HG03045 (cell line): ENCODE results near the gene TPM2.
"Not testable (repeated sequence)": the region's sequence is repeated elsewhere in the genome, so short reads cannot be mapped to it uniquely, and the experiment has no call there.

Experiments used
- ATAC-seq: cut with Tn5 transposase; IDR thresholded peaks from one replicate; pipeline ENCODE4 v1.9.1; 2021; ENCODE audit warnings: mild to moderate bottlenecking, moderate library complexity; ENCODE audit not compliant: unreplicated experiment

Gene TPM2

DNA sequence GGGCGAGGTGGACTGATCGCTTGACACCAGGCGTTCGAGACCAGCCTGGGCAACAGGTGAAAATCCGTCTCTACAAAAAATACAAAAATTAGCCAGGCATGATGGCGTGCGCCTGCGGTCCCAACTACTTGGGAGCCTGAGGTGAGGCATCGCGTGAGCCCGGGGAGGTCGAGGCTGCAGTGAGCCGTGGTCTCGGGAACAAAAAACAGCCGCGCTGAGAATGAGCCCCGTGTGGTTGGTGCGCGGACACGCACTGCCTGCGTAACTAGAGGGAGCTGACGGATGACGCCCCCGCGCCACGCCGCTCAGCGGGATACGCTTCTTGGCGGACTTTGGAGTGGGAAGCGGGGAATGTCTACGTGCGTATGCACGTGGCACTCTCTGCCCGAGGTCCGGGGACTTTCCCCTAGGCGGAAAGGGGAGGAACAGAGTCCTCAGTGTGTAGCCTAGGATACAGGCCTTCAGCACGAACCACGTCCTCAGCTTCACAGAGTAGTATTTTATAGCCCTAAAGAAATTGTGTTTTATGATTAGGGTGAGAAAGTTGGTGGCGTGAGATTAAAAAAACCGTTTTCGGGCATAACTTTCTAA lies 32.1 kb downstream of the TPM2 start, which contains the start of gene RMRP:
Gene RMRP, minus strand, starts transcription at position 474 of the 591 bp plus-strand sequence.
- ATAC-seq, result peak; percentile 85

GRCh38 chr9:35656831-35657545 lies 32.7 kb downstream of the TPM2 start:
- ATAC-seq, result no peak

DNA sequence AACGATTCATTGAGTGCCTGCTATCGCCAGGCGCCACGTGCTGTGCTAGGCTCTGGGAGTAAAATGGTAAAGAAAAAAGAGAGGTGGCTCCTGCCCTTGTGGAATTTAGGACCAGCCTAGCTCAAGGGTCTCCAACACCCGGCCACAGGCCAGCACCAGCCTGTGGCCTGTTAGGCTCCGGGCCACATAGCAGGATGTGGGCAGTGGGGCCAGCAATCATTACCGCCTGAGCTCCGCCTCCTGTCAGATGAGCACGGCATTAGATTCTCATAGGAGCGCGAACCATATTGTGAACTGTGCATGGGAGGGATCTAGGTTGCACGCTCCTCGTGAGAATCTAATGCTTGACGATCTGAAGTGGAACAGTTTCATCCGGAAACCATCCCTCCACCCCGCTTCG lies 33.4 kb downstream of the TPM2 start:
- no peak for ATAC-seq

- no peak for ATAC-seq
These were observed 36.1 kb downstream of the TPM2 start for GRCh38 chr9:35653611-35654010.

DNA sequence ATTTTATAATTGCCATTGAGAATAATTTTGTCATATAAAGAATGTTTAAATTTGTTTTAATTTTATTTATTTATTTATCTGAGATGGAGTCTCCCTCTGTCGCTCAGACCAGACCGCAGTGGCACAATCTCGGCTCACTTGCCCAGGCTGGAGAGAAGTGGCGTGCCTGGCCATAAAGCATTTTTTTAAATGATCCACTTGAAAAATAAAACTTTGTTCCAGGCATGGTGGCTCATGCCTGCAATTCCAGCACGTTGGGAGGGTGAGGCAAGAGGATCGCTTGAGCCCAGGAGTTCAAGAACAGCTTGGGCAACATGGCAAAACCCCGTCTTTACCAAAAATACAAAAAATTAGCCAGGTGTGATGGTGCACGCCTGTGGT lies 36.9 kb downstream of the TPM2 start:
- no peak for ATAC-seq

GRCh38 chr9:35651956-35652828 lies 37.5 kb downstream of the TPM2 start:
- ATAC-seq, result no peak

- ATAC-seq, result no peak
These were observed 39.2 kb downstream of the TPM2 start, which contains the start of gene SIT1 for GRCh38 chr9:35650341-35651158. Gene SIT1 (minus strand): TSS chr9:35650931. CDS start chr9:35650853, 78 bp downstream.

DNA sequence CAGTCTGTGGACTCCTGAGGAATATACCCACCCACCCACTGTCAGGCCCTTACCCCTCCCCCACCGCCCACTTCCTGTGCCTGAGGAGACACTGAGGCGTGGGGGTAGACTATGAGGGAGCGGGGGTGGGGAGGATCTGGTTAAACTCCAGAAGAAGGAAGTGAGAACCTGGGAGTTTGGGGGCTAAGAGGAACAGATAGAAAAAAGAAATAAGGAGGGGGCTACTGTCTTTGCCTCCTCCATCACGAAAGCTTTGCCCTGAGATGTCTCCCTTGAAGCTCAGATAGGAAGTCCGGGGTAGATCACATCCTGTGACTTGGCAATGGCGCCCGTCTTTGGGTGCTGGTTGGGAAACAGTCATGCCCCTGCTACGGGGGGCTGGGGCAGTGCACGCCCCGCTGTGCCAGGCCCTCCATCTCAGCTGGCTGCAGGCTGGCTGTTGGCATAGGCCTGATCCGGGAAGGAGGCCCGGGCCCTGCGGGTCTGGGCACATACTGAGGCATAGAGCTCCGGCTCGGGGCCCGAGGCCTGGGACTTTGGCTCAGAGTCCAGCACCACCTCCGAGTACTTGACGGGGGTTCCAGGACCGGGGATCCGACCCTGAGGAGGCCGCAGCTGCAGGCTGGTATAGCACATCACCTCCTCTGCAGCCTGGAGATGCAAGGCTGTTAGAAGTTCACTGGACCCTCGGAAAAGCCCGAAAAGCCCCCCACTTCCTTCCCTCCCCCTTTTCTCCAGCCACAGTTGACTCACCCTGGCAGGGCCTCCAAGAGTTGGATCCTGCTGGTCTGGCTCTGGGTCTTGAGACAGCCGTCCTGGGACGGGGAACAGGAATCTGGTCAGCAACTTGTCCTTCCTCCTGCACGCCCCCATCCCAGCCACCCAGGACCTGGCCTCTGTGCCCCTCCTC lies 40.0 kb downstream of the TPM2 start:
- no peak for ATAC-seq

GRCh38 chr9:35646533-35647265 lies 43.0 kb downstream of the TPM2 start:
- ATAC-seq, result peak; percentile 81

- ATAC-seq, result peak; percentile 1
These were observed 43.6 kb downstream of the TPM2 start for GRCh38 chr9:35646153-35646532.

GRCh38 chr9:35645736-35646135 lies 44.0 kb downstream of the TPM2 start:
- ATAC-seq, result not testable (repeated sequence)

DNA sequence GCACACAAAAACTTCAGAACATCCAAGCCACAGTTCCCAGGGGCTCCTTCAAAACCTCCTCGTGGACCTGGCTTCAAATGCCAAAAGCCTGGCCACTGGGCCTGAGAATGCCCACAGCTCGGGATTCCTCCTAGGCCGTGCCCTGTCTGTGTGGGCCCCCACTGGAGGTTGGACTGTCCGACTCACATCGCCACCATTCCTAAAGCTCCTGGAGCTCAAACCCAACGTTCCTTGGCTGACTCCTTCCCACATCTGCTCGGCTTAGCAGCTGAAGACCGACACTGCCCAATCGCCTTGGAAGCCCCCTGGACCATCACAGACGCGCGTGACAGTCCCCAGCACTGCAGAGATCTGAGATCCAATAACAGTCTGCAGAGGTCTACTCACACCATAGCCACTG lies 46.7 kb downstream of the TPM2 start:
- ATAC-seq, result no peak

- ATAC-seq, result not testable (repeated sequence)
These were observed 48.2 kb downstream of the TPM2 start for GRCh38 chr9:35641478-35641877.

DNA sequence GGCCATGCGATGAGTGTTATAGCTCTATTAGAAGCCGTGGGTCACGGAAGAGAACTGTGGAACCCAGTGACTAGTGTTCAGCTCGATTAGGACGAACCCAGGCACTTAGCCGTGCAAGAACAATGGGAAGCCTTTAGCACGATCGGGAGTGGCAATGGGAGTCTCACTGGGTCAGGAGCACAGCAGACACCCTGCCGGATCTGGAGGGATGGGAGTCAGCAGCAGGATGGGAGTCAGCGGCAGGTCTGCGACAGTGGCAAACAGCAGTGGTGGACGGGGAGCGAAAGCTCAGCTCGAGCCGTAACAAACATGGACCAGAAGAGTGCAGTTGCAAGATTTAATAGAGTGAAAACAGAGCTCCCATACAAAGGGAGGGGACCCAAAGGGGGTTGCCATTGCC lies 49.3 kb downstream of the TPM2 start:
- ATAC-seq, result not testable (repeated sequence)

- no peak for ATAC-seq
These were observed 50.1 kb downstream of the TPM2 start for GRCh38 chr9:35639631-35640030.

DNA sequence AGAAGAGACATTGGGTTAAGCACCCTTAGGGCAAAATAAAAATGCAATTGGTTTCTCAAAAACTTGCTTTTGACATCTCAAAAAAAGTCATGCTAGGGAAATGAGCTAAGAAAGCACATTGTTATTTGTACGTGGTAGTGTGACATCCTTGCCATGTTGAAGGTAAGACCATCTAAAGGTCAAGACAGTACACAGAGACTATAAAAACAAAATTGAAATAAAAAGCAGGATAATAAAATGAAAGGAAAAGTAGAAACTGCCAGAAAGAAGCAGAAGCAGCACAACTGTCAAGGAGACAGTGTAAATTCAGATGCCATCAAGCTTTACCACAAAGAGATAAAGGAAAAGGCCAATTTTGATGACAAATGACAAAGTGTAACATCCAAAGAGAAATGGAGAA lies 50.5 kb downstream of the TPM2 start:
- ATAC-seq, result not testable (repeated sequence)

DNA sequence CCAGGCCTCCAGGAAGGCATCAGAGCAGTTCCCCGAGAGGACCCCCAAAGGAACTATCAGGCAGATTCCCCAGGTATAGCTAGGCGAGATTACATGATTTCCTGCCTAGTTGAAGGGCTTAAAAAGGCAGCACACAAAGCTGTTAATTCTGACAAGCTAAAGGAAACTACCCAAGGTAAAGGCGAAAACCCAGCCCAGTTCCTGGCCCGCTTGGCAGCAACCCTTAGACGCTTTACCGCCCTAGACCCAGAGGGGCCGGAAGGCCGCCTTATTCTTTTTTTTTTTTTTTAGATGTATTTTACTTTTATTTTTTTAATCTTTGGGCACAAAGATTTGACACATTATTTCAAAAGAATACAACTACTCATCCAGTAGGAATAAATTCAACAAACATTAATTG lies 51.0 kb downstream of the TPM2 start:
- not testable (repeated sequence) for ATAC-seq

GRCh38 chr9:35637427-35637955 lies 52.2 kb downstream of the TPM2 start:
- ATAC-seq, result not testable (repeated sequence)

- not testable (repeated sequence) for ATAC-seq
These were observed 52.9 kb downstream of the TPM2 start for GRCh38 chr9:35636877-35637246.
